ENCODE data around the gene PTPRK.

DNA sequence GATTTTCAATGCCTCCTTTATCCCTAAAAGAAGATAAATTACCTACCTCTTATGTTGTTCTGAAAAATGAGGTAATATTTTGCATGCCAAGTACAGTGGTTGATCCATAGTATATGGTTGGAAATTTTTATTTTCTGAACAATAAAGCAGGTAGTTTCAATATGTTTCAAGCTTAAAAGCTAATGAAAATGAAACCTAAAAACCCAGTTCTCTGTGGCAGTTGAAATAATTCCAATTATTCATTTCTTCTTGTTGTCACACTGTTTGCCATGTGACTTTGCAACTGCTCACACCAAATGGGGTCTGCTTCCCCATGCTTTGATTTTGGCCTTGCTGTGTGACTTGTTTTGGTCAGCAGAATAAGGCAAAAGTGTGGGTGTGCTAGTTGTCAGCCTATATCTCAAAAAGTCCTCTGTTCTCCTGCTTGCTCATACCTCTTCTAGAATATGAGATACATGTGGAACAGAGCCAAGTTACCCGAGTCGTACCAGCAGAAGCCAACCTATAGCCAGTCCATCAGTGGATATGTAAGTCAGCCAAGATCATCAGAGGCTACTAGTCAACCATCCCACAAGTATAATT is 422.3 kb downstream of the PTPRK start:
- TF ChIP-seq, protein P1, sequence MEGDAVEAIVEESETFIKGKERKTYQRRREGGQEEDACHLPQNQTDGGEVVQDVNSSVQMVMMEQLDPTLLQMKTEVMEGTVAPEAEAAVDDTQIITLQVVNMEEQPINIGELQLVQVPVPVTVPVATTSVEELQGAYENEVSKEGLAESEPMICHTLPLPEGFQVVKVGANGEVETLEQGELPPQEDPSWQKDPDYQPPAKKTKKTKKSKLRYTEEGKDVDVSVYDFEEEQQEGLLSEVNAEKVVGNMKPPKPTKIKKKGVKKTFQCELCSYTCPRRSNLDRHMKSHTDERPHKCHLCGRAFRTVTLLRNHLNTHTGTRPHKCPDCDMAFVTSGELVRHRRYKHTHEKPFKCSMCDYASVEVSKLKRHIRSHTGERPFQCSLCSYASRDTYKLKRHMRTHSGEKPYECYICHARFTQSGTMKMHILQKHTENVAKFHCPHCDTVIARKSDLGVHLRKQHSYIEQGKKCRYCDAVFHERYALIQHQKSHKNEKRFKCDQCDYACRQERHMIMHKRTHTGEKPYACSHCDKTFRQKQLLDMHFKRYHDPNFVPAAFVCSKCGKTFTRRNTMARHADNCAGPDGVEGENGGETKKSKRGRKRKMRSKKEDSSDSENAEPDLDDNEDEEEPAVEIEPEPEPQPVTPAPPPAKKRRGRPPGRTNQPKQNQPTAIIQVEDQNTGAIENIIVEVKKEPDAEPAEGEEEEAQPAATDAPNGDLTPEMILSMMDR (conservative IDR thresholded peaks at IDR 0.05 in 1 of 2, IDR thresholded peaks at IDR 0.05 in 1 of 2; ENCODE audit: extremely low read depth in 1 of 2, insufficient read depth in 1 of 2, low read depth in 1 of 2, low read length in 2 of 2): no peak
- no peak for TF ChIP-seq EZH2 (IDR thresholded peaks at IDR 0.05; ENCODE audit: borderline replicate concordance, low read length)
